Dendritic cell treated with granulocyte-macrophage colony-stimulating factor and Interleukin-4, amounts not matched to agents 40 ng/mL and 50 ng/mL, for 4 days (primary cell): ENCODE measurements around the gene TSR2.

Source experiments
- H3K27ac Mint-ChIP-seq: one replicate; pipeline ENCODE4 v1.8.0; 2022; ENCODE audit warnings: mild to moderate bottlenecking, mixed read lengths
- H3K27me3 Mint-ChIP-seq: one replicate; pipeline ENCODE4 v1.8.0; 2022; ENCODE audit warnings: mild to moderate bottlenecking, mixed read lengths
- H3K36me3 Mint-ChIP-seq: one replicate; pipeline ENCODE4 v1.8.0; 2022; ENCODE audit warnings: low read depth, mixed read lengths
- H3K4me1 Mint-ChIP-seq: one replicate; pipeline ENCODE4 v1.8.0; 2022; ENCODE audit warnings: low read depth, mixed read lengths
- H3K4me3 Mint-ChIP-seq: one replicate; pipeline ENCODE4 v1.8.0; 2022; ENCODE audit warnings: mild to moderate bottlenecking, moderate library complexity, mixed read lengths
- H3K9me3 Mint-ChIP-seq: one replicate; pipeline ENCODE4 v1.8.0; 2022; ENCODE audit warnings: mixed read lengths
- intact Hi-C: fragments of 100-400 bp; cut with micrococcal nuclease; formaldehyde crosslinking; loops from one replicate; pipeline ENCODE4 v1.15.0; 2022

Gene TSR2, protein sequence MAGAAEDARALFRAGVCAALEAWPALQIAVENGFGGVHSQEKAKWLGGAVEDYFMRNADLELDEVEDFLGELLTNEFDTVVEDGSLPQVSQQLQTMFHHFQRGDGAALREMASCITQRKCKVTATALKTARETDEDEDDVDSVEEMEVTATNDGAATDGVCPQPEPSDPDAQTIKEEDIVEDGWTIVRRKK

DNA sequence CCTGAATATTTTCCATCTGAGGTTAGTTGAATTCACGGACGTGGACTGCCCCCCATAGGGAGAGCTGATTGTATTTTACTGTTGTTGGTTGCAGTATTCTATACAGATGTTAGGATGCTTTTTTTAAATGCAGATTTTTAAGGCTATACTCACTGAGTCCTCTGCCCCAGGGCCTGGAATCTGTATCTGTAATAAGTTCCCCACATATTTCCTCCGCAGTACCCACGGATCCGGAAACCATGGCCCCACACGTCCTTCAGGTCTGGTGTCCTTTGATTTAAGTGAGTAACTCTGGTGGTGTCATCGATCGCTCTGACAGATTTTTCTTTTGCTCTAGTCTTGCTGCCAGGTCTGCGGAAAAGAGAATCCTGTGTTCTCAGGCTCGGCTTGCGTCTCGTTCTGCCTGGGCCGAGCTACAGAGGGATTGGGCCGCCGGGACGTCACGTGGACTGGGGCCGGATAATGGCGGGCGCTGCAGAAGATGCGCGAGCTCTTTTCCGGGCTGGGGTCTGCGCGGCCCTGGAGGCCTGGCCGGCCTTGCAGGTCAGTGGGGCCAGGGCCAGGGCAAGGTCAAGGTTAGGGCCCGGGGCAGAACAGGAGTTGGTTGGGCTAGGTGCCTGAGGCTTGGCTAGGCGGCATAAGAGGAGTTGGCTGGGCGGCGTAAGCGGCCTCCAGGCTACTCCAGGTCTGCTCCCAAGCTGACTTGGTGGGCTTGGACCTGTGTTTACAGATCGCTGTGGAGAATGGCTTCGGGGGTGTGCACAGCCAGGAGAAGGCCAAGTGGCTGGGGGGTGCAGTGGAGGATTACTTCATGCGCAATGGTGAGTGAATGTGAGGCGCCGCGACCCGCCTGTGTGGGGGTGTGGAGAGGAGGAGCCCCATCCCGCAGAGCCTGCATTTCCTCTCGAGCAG is at the start of gene TSR2:
TSS of gene TSR2 (plus strand) at position 445 of the 912 bp plus-strand sequence. CDS start at position 463, 18 bp downstream.
- H3K9me3 Mint-ChIP-seq = no peaks in the 10 kb centered on the region
- peaks cover 6% of the 10 kb centered on the region for H3K27me3 Mint-ChIP-seq
- peaks cover 18% of the 10 kb centered on the region for H3K4me1 Mint-ChIP-seq
- H3K4me3 Mint-ChIP-seq = peak within 1 kb of the TSS; percentile 99
- peak within 1 kb of the TSS; percentile 87 for H3K27ac Mint-ChIP-seq
- intact Hi-C loops = loop anchor here (5.0 to 10.0 kb wide), 2 partner anchors 77 to 365 kb away; partner anchors contain the start of gene MAGED2
- peaks cover 42% of the 10 kb centered on the region for H3K36me3 Mint-ChIP-seq

DNA sequence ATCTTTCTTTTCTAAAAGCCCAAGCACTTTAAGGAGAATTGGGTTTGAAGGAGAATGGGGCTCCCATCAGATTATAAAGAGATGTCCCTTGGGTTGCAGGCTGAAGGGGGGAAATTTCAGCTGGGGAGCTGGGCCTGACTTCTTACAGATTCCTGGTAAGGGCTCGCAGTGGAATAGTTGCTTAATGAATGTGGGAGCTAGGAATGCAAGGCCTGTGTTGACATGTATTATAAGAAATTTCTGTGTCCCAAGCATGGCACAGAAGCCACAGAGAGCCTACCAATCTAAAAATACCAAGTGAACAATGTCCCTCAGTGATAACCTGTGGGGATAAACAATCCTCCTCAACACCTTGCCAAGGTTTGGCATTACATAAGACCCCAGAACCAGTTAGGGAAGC is 43.1 kb upstream of the TSR2 start:
- Mint-ChIP-seq H3K27ac (no peak overlapping the region), H3K4me1 (no peaks in the 10 kb centered on the region), H3K4me3 (no peak overlapping the region), H3K9me3 (no peaks in the 10 kb centered on the region), H3K27me3 (no peaks in the 10 kb centered on the region), H3K36me3 (no peaks in the 10 kb centered on the region)
- intact Hi-C loops = no loop called here

GRCh38 chrX:54407266-54407665 is 32.9 kb upstream of the TSR2 start:
- Mint-ChIP-seq H3K9me3 (no peaks in the 10 kb centered on the region), H3K4me1 (no peaks in the 10 kb centered on the region), H3K4me3 (no peak overlapping the region), H3K27ac (no peak overlapping the region), H3K27me3 (peaks cover 20% of the 10 kb centered on the region), H3K36me3 (no peaks in the 10 kb centered on the region)
- intact Hi-C loops = no loop called here

- peaks cover 7% of the 10 kb centered on the region for H3K4me1 Mint-ChIP-seq
- H3K27me3 Mint-ChIP-seq = peaks cover 30% of the 10 kb centered on the region
- no peak overlapping the region for H3K27ac Mint-ChIP-seq
- no peak overlapping the region for H3K4me3 Mint-ChIP-seq
- H3K36me3 Mint-ChIP-seq = no peaks in the 10 kb centered on the region
- no peaks in the 10 kb centered on the region for H3K9me3 Mint-ChIP-seq
- intact Hi-C loops = no loop called here
Measured at GRCh38 chrX:54411732-54412131, 28.5 kb upstream of the TSR2 start.

GRCh38 chrX:54413753-54414152 is 26.5 kb upstream of the TSR2 start:
- intact Hi-C loops = no loop called here
- H3K9me3 Mint-ChIP-seq = no peaks in the 10 kb centered on the region
- no peaks in the 10 kb centered on the region for H3K36me3 Mint-ChIP-seq
- peaks cover 7% of the 10 kb centered on the region for H3K4me1 Mint-ChIP-seq
- H3K27me3 Mint-ChIP-seq = peaks cover 33% of the 10 kb centered on the region
- H3K4me3 Mint-ChIP-seq = no peak overlapping the region
- H3K27ac Mint-ChIP-seq = no peak overlapping the region

- H3K27me3 Mint-ChIP-seq = peaks cover 34% of the 10 kb centered on the region
- intact Hi-C loops = no loop called here
- peak overlapping the region; percentile 50 for H3K4me3 Mint-ChIP-seq
- no peaks in the 10 kb centered on the region for H3K36me3 Mint-ChIP-seq
- H3K4me1 Mint-ChIP-seq = peaks cover 7% of the 10 kb centered on the region
- H3K27ac Mint-ChIP-seq = no peak overlapping the region
- H3K9me3 Mint-ChIP-seq = no peaks in the 10 kb centered on the region
Measured at GRCh38 chrX:54415534-54416350, 24.5 kb upstream of the TSR2 start.

GRCh38 chrX:54416965-54417364 is 23.2 kb upstream of the TSR2 start:
- no peak overlapping the region for H3K4me3 Mint-ChIP-seq
- H3K36me3 Mint-ChIP-seq = no peaks in the 10 kb centered on the region

DNA sequence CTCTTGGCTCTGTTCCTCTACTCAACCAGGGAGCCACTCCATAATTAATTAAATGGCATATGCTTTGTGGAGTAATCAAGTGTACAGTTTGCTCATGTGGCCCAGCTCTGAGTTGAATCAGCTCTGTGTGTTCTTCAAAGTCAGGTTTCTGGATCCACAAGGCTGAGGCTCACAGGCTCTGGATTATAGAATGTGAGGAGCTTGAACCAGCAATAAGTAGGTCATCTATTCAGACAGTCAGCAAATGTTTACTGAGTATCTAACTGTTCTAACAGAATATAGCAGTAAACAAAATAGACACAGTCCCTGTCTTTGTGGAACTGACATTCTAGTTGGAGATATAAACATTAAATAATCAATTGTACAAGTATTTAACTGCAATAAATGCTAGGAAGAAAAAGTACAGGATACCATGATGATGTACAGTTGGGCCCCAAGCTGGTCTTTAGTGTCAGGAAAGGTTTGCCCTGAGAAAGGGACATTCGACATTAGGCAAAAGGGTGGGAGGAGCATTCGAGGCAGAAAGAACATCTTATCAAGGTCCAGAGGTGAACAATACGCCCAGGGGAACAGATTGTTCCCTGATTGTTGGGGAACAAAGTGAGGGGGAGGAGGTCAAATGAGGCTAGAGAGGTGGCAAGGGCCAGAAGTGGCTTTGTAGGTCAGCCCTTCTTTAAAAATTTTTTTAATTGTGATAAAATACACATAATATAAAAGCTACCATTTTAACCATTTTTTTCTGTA is 20.5 kb upstream of the TSR2 start:
- H3K4me1 Mint-ChIP-seq = peaks cover 7% of the 10 kb centered on the region
- H3K4me3 Mint-ChIP-seq = no peak overlapping the region
- no peak overlapping the region for H3K27ac Mint-ChIP-seq
- peaks cover 21% of the 10 kb centered on the region for H3K27me3 Mint-ChIP-seq
- no peaks in the 10 kb centered on the region for H3K36me3 Mint-ChIP-seq
- H3K9me3 Mint-ChIP-seq = no peaks in the 10 kb centered on the region
- intact Hi-C loops = no loop called here

More at GRCh38 chrX:54416965-54417364, 23.2 kb upstream of the TSR2 start:
- Mint-ChIP-seq H3K27ac (no peak overlapping the region), H3K4me1 (peaks cover 7% of the 10 kb centered on the region), H3K27me3 (peaks cover 31% of the 10 kb centered on the region), H3K9me3 (no peaks in the 10 kb centered on the region)
- intact Hi-C loops = no loop called here

DNA sequence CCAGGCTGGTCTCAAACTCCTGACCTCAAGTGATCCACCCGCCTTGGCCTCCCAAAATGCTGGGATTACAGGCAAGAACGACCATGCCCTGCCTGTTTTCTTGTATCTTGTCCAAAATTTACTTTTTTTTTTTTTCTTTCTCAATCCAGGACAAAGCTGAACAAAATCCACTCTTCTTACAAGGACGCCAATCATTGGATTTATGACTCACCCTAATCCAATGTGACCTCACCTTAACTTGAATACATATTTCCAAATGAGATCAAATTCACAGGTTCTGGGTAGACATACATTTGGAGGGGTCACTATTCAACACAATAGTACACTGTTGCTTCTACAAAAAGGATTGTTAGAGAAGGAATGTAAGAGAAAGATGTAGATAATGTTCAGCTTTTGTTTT is 18.0 kb upstream of the TSR2 start:
- intact Hi-C loops = no loop called here
- peaks cover 10% of the 10 kb centered on the region for H3K27me3 Mint-ChIP-seq
- H3K4me1 Mint-ChIP-seq = no peaks in the 10 kb centered on the region
- no peaks in the 10 kb centered on the region for H3K9me3 Mint-ChIP-seq
- no peaks in the 10 kb centered on the region for H3K36me3 Mint-ChIP-seq
- H3K4me3 Mint-ChIP-seq = no peak overlapping the region
- no peak overlapping the region for H3K27ac Mint-ChIP-seq

- H3K27me3 Mint-ChIP-seq = peaks cover 6% of the 10 kb centered on the region
- intact Hi-C loops = no loop called here
- H3K36me3 Mint-ChIP-seq = no peaks in the 10 kb centered on the region
- no peak overlapping the region for H3K27ac Mint-ChIP-seq
- H3K4me1 Mint-ChIP-seq = no peaks in the 10 kb centered on the region
- H3K4me3 Mint-ChIP-seq = no peak overlapping the region
- H3K9me3 Mint-ChIP-seq = no peaks in the 10 kb centered on the region
Measured at GRCh38 chrX:54423161-54423888, 16.9 kb upstream of the TSR2 start.

- Mint-ChIP-seq H3K27me3 (peaks cover 5% of the 10 kb centered on the region), H3K9me3 (no peaks in the 10 kb centered on the region), H3K4me1 (no peaks in the 10 kb centered on the region), H3K27ac (no peak overlapping the region), H3K4me3 (no peak overlapping the region), H3K36me3 (no peaks in the 10 kb centered on the region)
- intact Hi-C loops = no loop called here
Measured at GRCh38 chrX:54427837-54428424, 12.3 kb upstream of the TSR2 start.

DNA sequence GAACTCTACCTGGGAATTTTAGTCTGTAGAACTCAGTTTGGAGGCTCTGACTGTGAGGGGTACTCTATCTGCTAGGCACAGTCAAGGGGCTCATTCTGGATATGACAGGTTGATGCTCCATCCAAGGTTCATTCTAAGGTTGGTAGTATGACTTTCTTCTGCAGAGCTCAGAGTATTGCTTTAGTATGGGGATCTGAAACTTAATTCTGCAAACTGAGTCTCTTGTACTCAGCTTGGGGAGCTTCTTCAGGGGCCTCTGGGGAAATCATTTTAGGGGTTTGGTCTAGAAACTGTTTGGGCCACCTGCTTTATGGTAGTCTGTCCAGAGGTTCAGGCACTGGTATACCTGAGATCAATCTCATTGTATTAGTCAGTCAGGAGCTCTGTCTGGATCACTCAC is 9.7 kb upstream of the TSR2 start:
- no peaks in the 10 kb centered on the region for H3K36me3 Mint-ChIP-seq
- no peak overlapping the region for H3K27ac Mint-ChIP-seq
- H3K27me3 Mint-ChIP-seq = peaks cover 9% of the 10 kb centered on the region
- intact Hi-C loops = no loop called here
- H3K4me3 Mint-ChIP-seq = no peak overlapping the region
- H3K4me1 Mint-ChIP-seq = no peaks in the 10 kb centered on the region
- H3K9me3 Mint-ChIP-seq = no peaks in the 10 kb centered on the region
